Limb (tissue), 2 donors: ENCODE data around the gene BAIAP2L2.

Experiments
- DNase-seq, 2 donors: peaks; one replicate each; pipeline ENCODE4 v3.0.0-alpha.2; 2016; ENCODE audit errors: extremely low spot score in 2 of 2

The BAIAP2L2 gene

GRCh38 chr22:38107692-38108515 is 2.6 kb downstream of the BAIAP2L2 start:
- peak in 1 of 2 donors; percentile 25 for DNase-seq

GRCh38 chr22:38106814-38107578 is 3.5 kb downstream of the BAIAP2L2 start:
- peak in 1 of 2 donors; percentile 22 for DNase-seq

- no peak for DNase-seq
These were observed 6.4 kb downstream of the BAIAP2L2 start for GRCh38 chr22:38104084-38104483.

- no peak for DNase-seq
These were observed 6.8 kb downstream of the BAIAP2L2 start for GRCh38 chr22:38103641-38104040.

- no peak for DNase-seq
These were observed 11.9 kb downstream of the BAIAP2L2 start for GRCh38 chr22:38098410-38099249.

GRCh38 chr22:38097557-38098409 is 12.7 kb downstream of the BAIAP2L2 start:
- DNase-seq = peak in 1 of 2 donors; percentile 64

- DNase-seq = peak in 1 of 2 donors; percentile 32
These were observed 13.4 kb downstream of the BAIAP2L2 start for GRCh38 chr22:38097058-38097457.

GRCh38 chr22:38089474-38089851 is 21.0 kb downstream of the BAIAP2L2 start:
- DNase-seq = no peak

- DNase-seq = no peak
These were observed 21.6 kb downstream of the BAIAP2L2 start for GRCh38 chr22:38088629-38089473.

- DNase-seq = no peak
These were observed 22.6 kb downstream of the BAIAP2L2 start for GRCh38 chr22:38087855-38088254.

GRCh38 chr22:38086942-38087341 is 23.5 kb downstream of the BAIAP2L2 start:
- peak in 1 of 2 donors; percentile 28 for DNase-seq

GRCh38 chr22:38086001-38086845 is 24.3 kb downstream of the BAIAP2L2 start:
- peak in 1 of 2 donors; percentile 20 for DNase-seq

GRCh38 chr22:38085501-38085900 is 25.0 kb downstream of the BAIAP2L2 start:
- peak in 1 of 2 donors; percentile 13 for DNase-seq

GRCh38 chr22:38085056-38085455 is 25.4 kb downstream of the BAIAP2L2 start:
- peak in 1 of 2 donors; percentile 17 for DNase-seq

- peak in 1 of 2 donors; percentile 36 for DNase-seq
These were observed 26.4 kb downstream of the BAIAP2L2 start, which contains the start of gene SLC16A8 for GRCh38 chr22:38083931-38084631. SLC16A8 (minus strand) TSS chr22:38084184; CDS start chr22:38082873, 1,311 bp downstream.

GRCh38 chr22:38082986-38083710 is 27.3 kb downstream of the BAIAP2L2 start:
- peak in 1 of 2 donors; percentile 23 for DNase-seq
